ENCODE measurements around the gene ATF7.

Gene ATF7

DNA sequence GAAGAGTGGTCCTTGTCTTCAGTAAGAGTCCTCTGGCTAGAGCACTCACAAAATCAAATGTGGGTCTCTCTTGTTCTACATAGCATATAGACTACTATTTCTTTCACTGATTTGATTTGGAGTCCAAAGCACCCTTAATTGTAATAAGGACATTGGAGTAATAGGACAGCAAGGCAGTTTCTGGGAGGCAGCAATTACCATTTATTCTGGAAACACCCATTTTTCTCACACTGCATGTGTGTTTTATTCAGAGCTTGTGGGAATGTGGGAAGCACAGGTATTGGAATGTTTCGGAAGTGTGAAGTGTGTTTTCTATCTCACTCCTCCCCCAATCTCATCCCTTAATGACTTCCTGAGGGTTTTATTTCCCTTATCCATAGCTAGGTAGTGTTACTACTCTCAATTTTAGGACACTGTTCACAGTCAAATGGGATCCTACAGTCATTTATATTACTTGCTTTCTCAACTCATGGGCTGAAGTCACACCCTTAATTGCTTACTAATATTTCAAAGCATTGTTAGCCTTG, 154.1 kb downstream of the ATF7 start:
- no peak overlapping the region for H3K4me3 ChIP-seq (ENCODE audit: low read depth, low read length)
- no peak for DNase-seq (ENCODE audit: low read depth)
- TF ChIP-seq, protein P1, sequence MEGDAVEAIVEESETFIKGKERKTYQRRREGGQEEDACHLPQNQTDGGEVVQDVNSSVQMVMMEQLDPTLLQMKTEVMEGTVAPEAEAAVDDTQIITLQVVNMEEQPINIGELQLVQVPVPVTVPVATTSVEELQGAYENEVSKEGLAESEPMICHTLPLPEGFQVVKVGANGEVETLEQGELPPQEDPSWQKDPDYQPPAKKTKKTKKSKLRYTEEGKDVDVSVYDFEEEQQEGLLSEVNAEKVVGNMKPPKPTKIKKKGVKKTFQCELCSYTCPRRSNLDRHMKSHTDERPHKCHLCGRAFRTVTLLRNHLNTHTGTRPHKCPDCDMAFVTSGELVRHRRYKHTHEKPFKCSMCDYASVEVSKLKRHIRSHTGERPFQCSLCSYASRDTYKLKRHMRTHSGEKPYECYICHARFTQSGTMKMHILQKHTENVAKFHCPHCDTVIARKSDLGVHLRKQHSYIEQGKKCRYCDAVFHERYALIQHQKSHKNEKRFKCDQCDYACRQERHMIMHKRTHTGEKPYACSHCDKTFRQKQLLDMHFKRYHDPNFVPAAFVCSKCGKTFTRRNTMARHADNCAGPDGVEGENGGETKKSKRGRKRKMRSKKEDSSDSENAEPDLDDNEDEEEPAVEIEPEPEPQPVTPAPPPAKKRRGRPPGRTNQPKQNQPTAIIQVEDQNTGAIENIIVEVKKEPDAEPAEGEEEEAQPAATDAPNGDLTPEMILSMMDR (IDR thresholded peaks at IDR 0.05; ENCODE audit: low read depth, low read length) = no peak
- no peak for TF ChIP-seq POLR2A (IDR thresholded peaks at IDR 0.05; ENCODE audit: extremely low read depth, insufficient read length)
- TF ChIP-seq, protein P2, sequence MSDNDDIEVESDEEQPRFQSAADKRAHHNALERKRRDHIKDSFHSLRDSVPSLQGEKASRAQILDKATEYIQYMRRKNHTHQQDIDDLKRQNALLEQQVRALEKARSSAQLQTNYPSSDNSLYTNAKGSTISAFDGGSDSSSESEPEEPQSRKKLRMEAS (IDR thresholded peaks at IDR 0.05; ENCODE audit: low read depth, low read length) = no peak

- TF ChIP-seq POLR2A (IDR thresholded peaks at IDR 0.05; ENCODE audit: extremely low read depth, insufficient read length) (no peak), MYC (IDR thresholded peaks at IDR 0.05; ENCODE audit: low read depth, low read length) (no peak)
- TF ChIP-seq, protein P2 (IDR thresholded peaks at IDR 0.05; ENCODE audit: low read depth, low read length) = no peak
- TF ChIP-seq, protein P1 (IDR thresholded peaks at IDR 0.05; ENCODE audit: low read depth, low read length) = no peak
- no peak for DNase-seq (ENCODE audit: low read depth)
- no peak overlapping the region for H3K4me3 ChIP-seq (ENCODE audit: low read depth, low read length)
These were observed 157.9 kb downstream of the ATF7 start for GRCh38 chr12:53468282-53468681.

- TF ChIP-seq, protein P2 (IDR thresholded peaks at IDR 0.05; ENCODE audit: low read depth, low read length) = no peak
- TF ChIP-seq, protein P1 (IDR thresholded peaks at IDR 0.05; ENCODE audit: low read depth, low read length) = no peak
- no peak for TF ChIP-seq POLR2A (IDR thresholded peaks at IDR 0.05; ENCODE audit: extremely low read depth, insufficient read length)
- no peak for TF ChIP-seq MYC (IDR thresholded peaks at IDR 0.05; ENCODE audit: low read depth, low read length)
- no peak overlapping the region for H3K4me3 ChIP-seq (ENCODE audit: low read depth, low read length)
- DNase-seq (ENCODE audit: low read depth) = no peak
These were observed 158.3 kb downstream of the ATF7 start for GRCh38 chr12:53467880-53468279.

GRCh38 chr12:53467082-53467481, 159.1 kb downstream of the ATF7 start:
- TF ChIP-seq POLR2A (IDR thresholded peaks at IDR 0.05; ENCODE audit: extremely low read depth, insufficient read length) (no peak), MYC (IDR thresholded peaks at IDR 0.05; ENCODE audit: low read depth, low read length) (no peak)
- TF ChIP-seq, protein P1 (IDR thresholded peaks at IDR 0.05; ENCODE audit: low read depth, low read length) = no peak
- TF ChIP-seq, protein P2 (IDR thresholded peaks at IDR 0.05; ENCODE audit: low read depth, low read length) = no peak
- no peak for DNase-seq (ENCODE audit: low read depth)
- no peak overlapping the region for H3K4me3 ChIP-seq (ENCODE audit: low read depth, low read length)

DNA sequence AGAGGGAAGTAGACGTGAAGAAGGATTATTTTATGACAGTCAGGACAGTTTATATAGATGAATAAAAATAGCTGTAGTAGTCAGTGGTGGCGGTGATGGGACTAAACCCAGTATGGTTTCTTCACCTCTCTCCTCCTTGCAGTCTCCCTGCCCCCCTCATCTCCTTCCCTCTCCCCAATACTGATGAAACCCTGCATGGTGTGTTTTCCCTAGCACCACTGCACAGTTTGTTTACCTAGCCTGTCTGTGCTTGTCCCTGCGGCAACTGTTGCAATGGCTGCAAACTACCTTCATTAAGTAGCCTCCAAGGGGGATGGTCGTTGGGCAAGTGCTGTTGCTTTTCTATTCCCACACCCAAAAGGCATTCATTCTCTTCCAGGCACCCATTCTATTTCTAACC, 159.5 kb downstream of the ATF7 start:
- no peak overlapping the region for H3K4me3 ChIP-seq (ENCODE audit: low read depth, low read length)
- no peak for TF ChIP-seq MYC (IDR thresholded peaks at IDR 0.05; ENCODE audit: low read depth, low read length)
- TF ChIP-seq, protein P2 (IDR thresholded peaks at IDR 0.05; ENCODE audit: low read depth, low read length) = no peak
- TF ChIP-seq, protein P1 (IDR thresholded peaks at IDR 0.05; ENCODE audit: low read depth, low read length) = no peak
- no peak for TF ChIP-seq POLR2A (IDR thresholded peaks at IDR 0.05; ENCODE audit: extremely low read depth, insufficient read length)
- DNase-seq (ENCODE audit: low read depth) = no peak
